Astrocyte (in vitro differentiated cells and primary cell): ENCODE measurements around the gene GALNT7. TPM values are rescaled to one million over a fixed set of nuclear protein-coding genes. Genes with fewer than 3 reads are reported as not detected.

Experiments
- DNase-seq: peaks from one replicate; pipeline ENCODE4 v3.0.0-alpha.2; 2010; ENCODE audit warnings: low read depth
- FAIRE-seq: peaks from 2 replicates; lab custom pipeline; 2011; peaks lifted over from hg19 to GRCh38; lab: Jason Lieb, UNC
- H2AFZ ChIP-seq: 2 replicates; pipeline ENCODE4 v1.6.0; 2012; ENCODE audit warnings: low read depth, low read length, inconsistent platforms
- H3K27ac ChIP-seq: 2 replicates; pipeline ENCODE4 v1.5.1; 2011; ENCODE audit warnings: low read depth, low read length, inconsistent platforms
- H3K27me3 ChIP-seq: 2 replicates; pipeline ENCODE4 v1.6.0; 2011; ENCODE audit warnings: low read length, inconsistent platforms; ENCODE audit not compliant: insufficient read depth
- H3K36me3 ChIP-seq: 2 replicates; pipeline ENCODE4 v1.5.1; 2011; ENCODE audit warnings: low read length, inconsistent platforms; ENCODE audit not compliant: insufficient read depth
- H3K4me1 ChIP-seq: 2 replicates; pipeline ENCODE4 v1.5.1; 2011; ENCODE audit warnings: low read length, inconsistent platforms; ENCODE audit not compliant: insufficient read depth
- H3K4me2 ChIP-seq: 2 replicates; pipeline ENCODE4 v1.6.0; 2012; ENCODE audit warnings: low read length, inconsistent platforms
- H3K4me3 ChIP-seq: 2 replicates; pipeline ENCODE4 v1.5.1; 2011; ENCODE audit warnings: low read depth, mild to moderate bottlenecking, low read length, inconsistent platforms; ENCODE audit not compliant: insufficient read depth
- H3K79me2 ChIP-seq: 2 replicates; pipeline ENCODE4 v1.6.0; 2012; ENCODE audit warnings: mild to moderate bottlenecking, low read length, inconsistent platforms; ENCODE audit not compliant: insufficient read depth
- H3K9ac ChIP-seq: 2 replicates; pipeline ENCODE4 v1.6.0; 2012; ENCODE audit warnings: mild to moderate bottlenecking, low read length, inconsistent platforms
- H3K9me3 ChIP-seq: 2 replicates; pipeline ENCODE4 v1.5.1; 2012; ENCODE audit warnings: low read depth, mild to moderate bottlenecking, low read length, inconsistent platforms; ENCODE audit not compliant: insufficient read depth
- H4K20me1 ChIP-seq: 2 replicates; pipeline ENCODE4 v1.6.0; 2012; ENCODE audit warnings: low read length, inconsistent platforms; ENCODE audit not compliant: insufficient read depth
- H3K27ac Mint-ChIP-seq: one replicate; pipeline ENCODE4 v1.8.0; 2021; ENCODE audit warnings: mild to moderate bottlenecking, mixed read lengths; ENCODE audit not compliant: unreplicated experiment
- H3K27me3 Mint-ChIP-seq: one replicate; pipeline ENCODE4 v1.8.0; 2021; ENCODE audit warnings: low read depth, mixed read lengths; ENCODE audit not compliant: unreplicated experiment
- H3K36me3 Mint-ChIP-seq: one replicate; pipeline ENCODE4 v1.8.0; 2021; ENCODE audit warnings: low read depth, mixed read lengths; ENCODE audit not compliant: unreplicated experiment
- H3K4me1 Mint-ChIP-seq: one replicate; pipeline ENCODE4 v1.8.0; 2021; ENCODE audit warnings: low read depth, mixed read lengths; ENCODE audit not compliant: unreplicated experiment
- H3K4me3 Mint-ChIP-seq: one replicate; pipeline ENCODE4 v1.8.0; 2021; ENCODE audit warnings: mild to moderate bottlenecking, moderate library complexity, mixed read lengths; ENCODE audit not compliant: unreplicated experiment
- H3K9me3 Mint-ChIP-seq: one replicate; pipeline ENCODE4 v1.8.0; 2021; ENCODE audit warnings: mild to moderate bottlenecking, mixed read lengths; ENCODE audit not compliant: unreplicated experiment
- CTCF ChIP-seq: IDR thresholded peaks from 2 replicates; pipeline ENCODE4 v1.5.1; 2011; ENCODE audit warnings: low read depth, mild to moderate bottlenecking, inconsistent platforms, low read length, moderate library complexity; ENCODE audit not compliant: insufficient read depth
- EZH2 ChIP-seq: IDR thresholded peaks from 2 replicates; pipeline ENCODE4 v1.6.1; 2012; ENCODE audit warnings: mild to moderate bottlenecking, low read length, inconsistent platforms; ENCODE audit not compliant: insufficient read depth
- total RNA-seq: library from RNA; stranded (reverse); gene quantifications from 2 replicates; pipeline ENCODE4 v1.2.1, GENCODE V29; 2021

GALNT7 gene
- total RNA-seq, 1 donor from 2014 or later = 97.6 TPM

- peaks cover 3% of the 10 kb centered on the region for H3K4me1 ChIP-seq
- Mint-ChIP-seq H3K27me3 (no peaks in the 10 kb centered on the region), H3K4me1 (peaks cover 7% of the 10 kb centered on the region), H3K4me3 (no peak overlapping the region), H3K36me3 (peaks cover 11% of the 10 kb centered on the region), H3K27ac (no peak overlapping the region), H3K9me3 (no peaks in the 10 kb centered on the region)
- H3K36me3 ChIP-seq = no peaks in the 10 kb centered on the region
- peaks cover 3% of the 10 kb centered on the region for H3K79me2 ChIP-seq
- H3K4me2 ChIP-seq = no peak overlapping the region
- no peak overlapping the region for H3K9ac ChIP-seq
- H2AFZ ChIP-seq = no peak overlapping the region
- peaks cover 17% of the 10 kb centered on the region for H4K20me1 ChIP-seq
- TF ChIP-seq EZH2 (no peak), CTCF (no peak)
- DNase-seq = no peak
- H3K4me3 ChIP-seq = no peak overlapping the region
- H3K27me3 ChIP-seq = no peaks in the 10 kb centered on the region
- no peak for FAIRE-seq
- peaks cover 6% of the 10 kb centered on the region for H3K9me3 ChIP-seq
- no peak overlapping the region for H3K27ac ChIP-seq
Observed at GRCh38 chr4:173256825-173257224, 88.2 kb downstream of the GALNT7 start.

GRCh38 chr4:173257732-173258717 is 89.4 kb downstream of the GALNT7 start:
- Histone ChIP-seq H3K27me3 (no peaks in the 10 kb centered on the region), H3K9me3 (peaks cover 5% of the 10 kb centered on the region), H3K4me1 (no peaks in the 10 kb centered on the region), H3K79me2 (peaks cover 3% of the 10 kb centered on the region), H3K36me3 (no peaks in the 10 kb centered on the region), H3K27ac (no peak overlapping the region), H4K20me1 (peaks cover 17% of the 10 kb centered on the region), H3K4me3 (no peak overlapping the region), H2AFZ (no peak overlapping the region), H3K9ac (no peak overlapping the region), H3K4me2 (no peak overlapping the region)
- DNase-seq = peak; percentile 41
- peaks cover 8% of the 10 kb centered on the region for H3K36me3 Mint-ChIP-seq
- peak; percentile 87 for FAIRE-seq
- TF ChIP-seq CTCF (peak; percentile 96), EZH2 (no peak)
- no peak overlapping the region for H3K4me3 Mint-ChIP-seq
- no peak overlapping the region for H3K27ac Mint-ChIP-seq
- H3K9me3 Mint-ChIP-seq = no peaks in the 10 kb centered on the region
- H3K27me3 Mint-ChIP-seq = no peaks in the 10 kb centered on the region
- peaks cover 5% of the 10 kb centered on the region for H3K4me1 Mint-ChIP-seq

- H3K9me3 ChIP-seq = no peaks in the 10 kb centered on the region
- no peak overlapping the region for H3K4me3 ChIP-seq
- Mint-ChIP-seq H3K27ac (no peak overlapping the region), H3K27me3 (no peaks in the 10 kb centered on the region), H3K4me3 (no peak overlapping the region), H3K9me3 (no peaks in the 10 kb centered on the region), H3K36me3 (peaks cover 6% of the 10 kb centered on the region), H3K4me1 (peaks cover 5% of the 10 kb centered on the region)
- FAIRE-seq (no peak), DNase-seq (no peak)
- TF ChIP-seq CTCF = no peak
- no peak for TF ChIP-seq EZH2
- no peaks in the 10 kb centered on the region for H3K4me1 ChIP-seq
- H3K4me2 ChIP-seq = no peak overlapping the region
- H3K27me3 ChIP-seq = no peaks in the 10 kb centered on the region
- no peak overlapping the region for H3K27ac ChIP-seq
- no peak overlapping the region for H2AFZ ChIP-seq
- peaks cover 17% of the 10 kb centered on the region for H4K20me1 ChIP-seq
- H3K36me3 ChIP-seq = no peaks in the 10 kb centered on the region
- no peak overlapping the region for H3K9ac ChIP-seq
- H3K79me2 ChIP-seq = peaks cover 3% of the 10 kb centered on the region
Observed at GRCh38 chr4:173258866-173259265, 90.3 kb downstream of the GALNT7 start.
